COR-L47 (cell line): ENCODE results near the gene WNT2B.
"Not testable (repeated sequence)": the region's sequence is repeated elsewhere in the genome, so short reads cannot be mapped to it uniquely, and the experiment has no call there.

Source experiments
- DNase-seq: peaks from one replicate; lab custom pipeline; 2025; lab: John Stamatoyannopoulos, UW

Gene WNT2B

GRCh38 chr1:112508278-112509004, at the start of gene WNT2B:
TSS of gene WNT2B (plus strand) at chr1:112508965. CDS start at chr1:112509263, 298 bp downstream.
- DNase-seq: peak; percentile 3

GRCh38 chr1:112460615-112461014, 48.1 kb upstream of the WNT2B start:
- no peak for DNase-seq

- DNase-seq: no peak
Measured at GRCh38 chr1:112461200-112461871, 47.4 kb upstream of the WNT2B start.

GRCh38 chr1:112462953-112463279, 45.8 kb upstream of the WNT2B start:
- DNase-seq: no peak

GRCh38 chr1:112464501-112464900, 44.3 kb upstream of the WNT2B start:
- DNase-seq: no peak

GRCh38 chr1:112465122-112465521, 43.6 kb upstream of the WNT2B start:
- no peak for DNase-seq

GRCh38 chr1:112466078-112466660, 42.6 kb upstream of the WNT2B start:
- peak; percentile 90 for DNase-seq

GRCh38 chr1:112470324-112470723, 38.4 kb upstream of the WNT2B start:
- DNase-seq: not testable (repeated sequence)

GRCh38 chr1:112470966-112471365, 37.8 kb upstream of the WNT2B start:
- no peak for DNase-seq

- DNase-seq: no peak
Measured at GRCh38 chr1:112472142-112472541, 36.6 kb upstream of the WNT2B start.

GRCh38 chr1:112477550-112477949, 31.2 kb upstream of the WNT2B start:
- no peak for DNase-seq

- no peak for DNase-seq
Measured at GRCh38 chr1:112478314-112478713, 30.5 kb upstream of the WNT2B start.

- DNase-seq: not testable (repeated sequence)
Measured at GRCh38 chr1:112486063-112486462, 22.7 kb upstream of the WNT2B start.

GRCh38 chr1:112487686-112488085, 21.1 kb upstream of the WNT2B start:
- not testable (repeated sequence) for DNase-seq

GRCh38 chr1:112488141-112488540, 20.6 kb upstream of the WNT2B start:
- DNase-seq: no peak

GRCh38 chr1:112492076-112492475, 16.7 kb upstream of the WNT2B start:
- DNase-seq: no peak

GRCh38 chr1:112493351-112493750, 15.4 kb upstream of the WNT2B start:
- no peak for DNase-seq

- no peak for DNase-seq
Measured at GRCh38 chr1:112496290-112496689, 12.5 kb upstream of the WNT2B start.

GRCh38 chr1:112501810-112502641, 6.7 kb upstream of the WNT2B start:
- peak; percentile 71 for DNase-seq

GRCh38 chr1:112502826-112503225, 5.9 kb upstream of the WNT2B start:
- DNase-seq: no peak

- DNase-seq: no peak
Measured at GRCh38 chr1:112504001-112504660, 4.6 kb upstream of the WNT2B start.
